Measurements from ENCODE around the gene WNK4.
"Not testable (repeated sequence)": the region's sequence is repeated elsewhere in the genome, so short reads cannot be mapped to it uniquely, and the experiment has no call there.

The WNK4 gene

GRCh38 chr17:42761638-42762037 is 18.8 kb upstream of the WNK4 start:
- H3K27ac ChIP-seq = peak overlapping the region; percentile 61; the same call in 1 of the 2 replicates
- no peak for TF ChIP-seq CTCF (conservative IDR thresholded peaks at IDR 0.05)

- no peak for TF ChIP-seq CTCF (conservative IDR thresholded peaks at IDR 0.05)
- no peak overlapping the region for H3K27ac ChIP-seq
Observed at GRCh38 chr17:42766124-42766523, 14.3 kb upstream of the WNK4 start.

- no peak overlapping the region for H3K27ac ChIP-seq
- no peak for TF ChIP-seq CTCF (conservative IDR thresholded peaks at IDR 0.05)
Observed at GRCh38 chr17:42767512-42767911, 12.9 kb upstream of the WNK4 start.

- not testable (repeated sequence) for H3K27ac ChIP-seq
Observed at GRCh38 chr17:42768006-42768405, 12.4 kb upstream of the WNK4 start.

GRCh38 chr17:42769964-42770363 is 10.4 kb upstream of the WNK4 start:
- H3K27ac ChIP-seq = not testable (repeated sequence)

GRCh38 chr17:42772945-42773289 is 7.5 kb upstream of the WNK4 start:
- TF ChIP-seq CTCF (conservative IDR thresholded peaks at IDR 0.05) = no peak
- H3K27ac ChIP-seq = peak overlapping the region; percentile 83

GRCh38 chr17:42773290-42774035 is 6.9 kb upstream of the WNK4 start, which contains the start of gene VPS25:
TSS of gene VPS25 (plus strand) at chr17:42773449. CDS start at chr17:42773476, 27 bp downstream.
- H3K27ac ChIP-seq = peak within 1 kb of the TSS; percentile 83
- TF ChIP-seq CTCF (conservative IDR thresholded peaks at IDR 0.05) = 0 out of 2 replicates have a peak, but pooled peaks have one; percentile 6

GRCh38 chr17:42774066-42774745 is 6.2 kb upstream of the WNK4 start:
- TF ChIP-seq CTCF (conservative IDR thresholded peaks at IDR 0.05) = no peak
- H3K27ac ChIP-seq = peak overlapping the region; percentile 83
